Activated CD8-positive, alpha-beta memory T cell treated with anti-CD3 and anti-CD28 coated beads for 1 hour (primary cell): ENCODE measurements around the gene IFNLR1.

Source experiments
- DNase-seq, 2 donors: peaks; one replicate each; pipeline ENCODE4 v3.0.0-alpha.2; 2020; ENCODE audit warnings: low read depth in 1 of 2; ENCODE audit errors: extremely low read depth in 1 of 2

Gene IFNLR1

GRCh38 chr1:24206516-24207394 is 19.7 kb upstream of the IFNLR1 start:
- DNase-seq: no peak

GRCh38 chr1:24206083-24206464 is 19.0 kb upstream of the IFNLR1 start:
- DNase-seq: no peak

GRCh38 chr1:24205345-24206082 is 18.4 kb upstream of the IFNLR1 start:
- no peak for DNase-seq

GRCh38 chr1:24204116-24204515 is 17.0 kb upstream of the IFNLR1 start:
- no peak for DNase-seq

GRCh38 chr1:24203404-24203803 is 16.3 kb upstream of the IFNLR1 start:
- no peak for DNase-seq

- no peak for DNase-seq
Measured at GRCh38 chr1:24202987-24203386, 15.9 kb upstream of the IFNLR1 start.

- DNase-seq: no peak
Measured at GRCh38 chr1:24202556-24202955, 15.5 kb upstream of the IFNLR1 start.

GRCh38 chr1:24201941-24202440 is 14.9 kb upstream of the IFNLR1 start:
- no peak for DNase-seq

GRCh38 chr1:24199291-24199900 is 12.3 kb upstream of the IFNLR1 start:
- peak; percentile 45 to 61 for DNase-seq

GRCh38 chr1:24198766-24199165 is 11.7 kb upstream of the IFNLR1 start:
- no peak for DNase-seq

- no peak for DNase-seq
Measured at GRCh38 chr1:24195874-24196273, 8.8 kb upstream of the IFNLR1 start.

GRCh38 chr1:24195136-24195535 is 8.0 kb upstream of the IFNLR1 start:
- no peak for DNase-seq

- no peak for DNase-seq
Measured at GRCh38 chr1:24193046-24193445, 6.0 kb upstream of the IFNLR1 start.

- no peak for DNase-seq
Measured at GRCh38 chr1:24191860-24192259, 4.8 kb upstream of the IFNLR1 start.

- DNase-seq: no peak
Measured at GRCh38 chr1:24190983-24191461, 3.9 kb upstream of the IFNLR1 start.

GRCh38 chr1:24189528-24189927 is 2.4 kb upstream of the IFNLR1 start:
- DNase-seq: no peak

GRCh38 chr1:24186711-24186992 is 437 bp downstream of the IFNLR1 start:
- no peak for DNase-seq

- no peak for DNase-seq
Measured at GRCh38 chr1:24186031-24186710, 918 bp downstream of the IFNLR1 start.

- no peak for DNase-seq
Measured at GRCh38 chr1:24185076-24185475, 2.0 kb downstream of the IFNLR1 start.

GRCh38 chr1:24182061-24182460 is 5.0 kb downstream of the IFNLR1 start:
- DNase-seq: no peak

- no peak for DNase-seq
Measured at GRCh38 chr1:24181619-24182018, 5.5 kb downstream of the IFNLR1 start.
